H9 (cell line): ENCODE measurements around the gene YJU2. TPM values are rescaled to one million over a fixed set of nuclear protein-coding genes. Genes with fewer than 3 reads are reported as not detected.

Experiments used
- DNase-seq: peaks from one replicate; pipeline ENCODE4 v3.0.0-alpha.2; 2017
- H2AFZ ChIP-seq: one replicate; pipeline ENCODE4 v1.6.1; 2013; ENCODE audit warnings: mild to moderate bottlenecking, low read length, control low read depth, moderate library complexity
- H2AK5ac ChIP-seq: 2 replicates; pipeline ENCODE4 v1.6.1; 2013; ENCODE audit warnings: low read length, control low read depth, mixed read lengths; ENCODE audit not compliant: insufficient read length
- H2BK120ac ChIP-seq: one replicate; pipeline ENCODE4 v1.6.1; 2013; ENCODE audit warnings: low read depth, mild to moderate bottlenecking, low read length, control low read depth, inconsistent platforms; ENCODE audit not compliant: poor library complexity, severe bottlenecking
- H2BK12ac ChIP-seq: 2 replicates; pipeline ENCODE4 v1.6.1; 2013; ENCODE audit warnings: low read length, control low read depth, mixed read lengths, low read depth; ENCODE audit not compliant: insufficient read length
- H2BK15ac ChIP-seq: 2 replicates; pipeline ENCODE4 v1.6.1; 2013; ENCODE audit warnings: low read depth, low read length, control low read depth
- H2BK20ac ChIP-seq: one replicate; pipeline ENCODE4 v1.6.1; 2013; ENCODE audit warnings: low read depth, mild to moderate bottlenecking, low read length, control low read depth, inconsistent platforms; ENCODE audit not compliant: poor library complexity, severe bottlenecking
- H2BK5ac ChIP-seq: 2 replicates; pipeline ENCODE4 v1.6.1; 2013; ENCODE audit warnings: low read length, control low read depth, mixed read lengths; ENCODE audit not compliant: insufficient read length
- H3K14ac ChIP-seq: 2 replicates; pipeline ENCODE4 v1.6.1; 2013; ENCODE audit warnings: low read length, control low read depth; ENCODE audit not compliant: insufficient read depth
- H3K18ac ChIP-seq: 2 replicates; pipeline ENCODE4 v1.6.1; 2013; ENCODE audit warnings: low read depth, mild to moderate bottlenecking, mixed read lengths, low read length, control low read depth; ENCODE audit not compliant: insufficient read length
- H3K23ac ChIP-seq: 2 replicates; pipeline ENCODE4 v1.6.1; 2013; ENCODE audit warnings: low read length, control low read depth, mixed read lengths, low read depth; ENCODE audit not compliant: insufficient read length
- H3K23me2 ChIP-seq: 2 replicates; pipeline ENCODE4 v1.6.1; 2013; ENCODE audit warnings: low read depth, mild to moderate bottlenecking, mixed read lengths, low read length, control low read depth; ENCODE audit not compliant: insufficient read length, poor library complexity, severe bottlenecking
- H3K27ac ChIP-seq: 2 replicates; pipeline ENCODE4 v1.5.1; 2013; ENCODE audit warnings: low read length, control low read depth, mixed read lengths, low read depth; ENCODE audit not compliant: insufficient read length
- H3K27me3 ChIP-seq: 2 replicates; pipeline ENCODE4 v1.6.1; 2013; ENCODE audit warnings: low read length, control low read depth, inconsistent platforms; ENCODE audit not compliant: insufficient read depth
- H3K4ac ChIP-seq: 2 replicates; pipeline ENCODE4 v1.6.1; 2013; ENCODE audit warnings: low read depth, mild to moderate bottlenecking, control low read depth, inconsistent platforms, low read length, moderate library complexity
- H3K4me1 ChIP-seq: 2 replicates; pipeline ENCODE4 v1.6.1; 2013; ENCODE audit warnings: low read length, control low read depth, inconsistent platforms; ENCODE audit not compliant: insufficient read depth
- H3K4me2 ChIP-seq: 2 replicates; pipeline ENCODE4 v1.6.1; 2013; ENCODE audit warnings: low read length, control low read depth, mixed read lengths; ENCODE audit not compliant: insufficient read length, insufficient read depth
- H3K56ac ChIP-seq: 2 replicates; pipeline ENCODE4 v1.6.1; 2013; ENCODE audit warnings: low read depth, mild to moderate bottlenecking, mixed read lengths, low read length, control low read depth; ENCODE audit not compliant: insufficient read length
- H3K79me1 ChIP-seq: 2 replicates; pipeline ENCODE4 v1.6.1; 2013; ENCODE audit warnings: low read depth, mild to moderate bottlenecking, moderate library complexity, low read length, control low read depth, inconsistent platforms; ENCODE audit not compliant: insufficient read depth, poor library complexity, severe bottlenecking
- H3K79me2 ChIP-seq: 2 replicates; pipeline ENCODE4 v1.6.1; 2013; ENCODE audit warnings: low read length, control low read depth, inconsistent platforms; ENCODE audit not compliant: insufficient read depth
- H3K9ac ChIP-seq: 2 replicates; pipeline ENCODE4 v1.6.1; 2013; ENCODE audit warnings: low read length, control low read depth, mixed read lengths; ENCODE audit not compliant: insufficient read length; ENCODE audit errors: extremely low read depth
- H3K9me3 ChIP-seq: one replicate; pipeline ENCODE4 v1.6.1; 2013; ENCODE audit warnings: low read depth, low read length, inconsistent platforms; ENCODE audit not compliant: control insufficient read depth
- H3T11ph ChIP-seq: one replicate; pipeline ENCODE4 v1.6.1; 2013; ENCODE audit warnings: mild to moderate bottlenecking, low read length, control low read depth, inconsistent platforms
- H4K20me1 ChIP-seq: one replicate; pipeline ENCODE4 v1.6.1; 2013; ENCODE audit not compliant: control insufficient read depth, insufficient read length, insufficient read depth
- H4K5ac ChIP-seq: 2 replicates; pipeline ENCODE4 v1.6.1; 2013; ENCODE audit warnings: low read depth, mild to moderate bottlenecking, mixed read lengths, low read length, control low read depth; ENCODE audit not compliant: insufficient read length
- H4K8ac ChIP-seq: replicated peaks from 2 replicates; pipeline ENCODE4 v1.6.1; 2013; ENCODE audit warnings: low read length, control low read depth, mixed read lengths, low read depth; ENCODE audit not compliant: insufficient read length
- H4K91ac ChIP-seq: 2 replicates; pipeline ENCODE4 v1.6.1; 2013; ENCODE audit warnings: low read depth, mild to moderate bottlenecking, moderate library complexity, mixed read lengths, low read length, control low read depth; ENCODE audit not compliant: insufficient read length
- H3K27ac Mint-ChIP-seq, 3 experiments: 2 replicates in 2 of 3; 3 replicates in 1 of 3; pipeline ENCODE4 v1.8.0; 2020 to 2021; ENCODE audit warnings: mixed read lengths in 3 of 3, mild to moderate bottlenecking in 1 of 3, moderate library complexity in 1 of 3
- H3K27me3 Mint-ChIP-seq: 2 replicates; pipeline ENCODE4 v1.8.0; 2021; ENCODE audit warnings: low read depth, mild to moderate bottlenecking, moderate library complexity, mixed read lengths
- H3K36me3 Mint-ChIP-seq, 3 experiments: 2 replicates in 2 of 3; 3 replicates in 1 of 3; pipeline ENCODE4 v1.8.0; 2020 to 2021; ENCODE audit warnings: low read depth in 3 of 3, mixed read lengths in 3 of 3; ENCODE audit not compliant: insufficient read depth in 1 of 3
- H3K4me1 Mint-ChIP-seq, 2 experiments: 2 replicates each; pipeline ENCODE4 v1.8.0; 2020; ENCODE audit warnings: mixed read lengths in 2 of 2
- H3K4me3 Mint-ChIP-seq, 2 experiments: 2 replicates in 1 of 2; 3 replicates in 1 of 2; pipeline ENCODE4 v1.8.0; 2020 to 2021; ENCODE audit warnings: mild to moderate bottlenecking in 2 of 2, mixed read lengths in 2 of 2, moderate library complexity in 1 of 2
- H3K9me3 Mint-ChIP-seq, 2 experiments: 2 replicates in 1 of 2; 3 replicates in 1 of 2; pipeline ENCODE4 v1.8.0; 2020; ENCODE audit warnings: mild to moderate bottlenecking in 2 of 2, mixed read lengths in 2 of 2, moderate library complexity in 1 of 2
- WGBS: extraction: QIAGEN DNeasy Blood & Tissue Kit; methylation state at CpG from one replicate; pipeline ENCODE4 v1.1.7; 2013; ENCODE audit warnings: missing lambda C conversion rate, low lambda C conversion rate, mixed read lengths; ENCODE audit not compliant: insufficient read length; ENCODE audit errors: extremely low coverage; 5-methylcytosine and 5-hydroxymethylcytosine counted together
- total RNA-seq: library from RNA; stranded (reverse); gene quantifications from 2 replicates; pipeline ENCODE4 v1.2.1, GENCODE V29; 2021
- TF ChIP-seq, protein P1 (sequence below): fragments of 200-600 bp; sonication (generic); conservative IDR thresholded peaks from 3 replicates; pipeline ENCODE4 v1.8.0; 2021; ENCODE audit warnings: antibody characterized with exemption, mild to moderate bottlenecking

Gene YJU2
- total RNA-seq, 1 experiment from 2014 or later = 31.0 TPM

DNA sequence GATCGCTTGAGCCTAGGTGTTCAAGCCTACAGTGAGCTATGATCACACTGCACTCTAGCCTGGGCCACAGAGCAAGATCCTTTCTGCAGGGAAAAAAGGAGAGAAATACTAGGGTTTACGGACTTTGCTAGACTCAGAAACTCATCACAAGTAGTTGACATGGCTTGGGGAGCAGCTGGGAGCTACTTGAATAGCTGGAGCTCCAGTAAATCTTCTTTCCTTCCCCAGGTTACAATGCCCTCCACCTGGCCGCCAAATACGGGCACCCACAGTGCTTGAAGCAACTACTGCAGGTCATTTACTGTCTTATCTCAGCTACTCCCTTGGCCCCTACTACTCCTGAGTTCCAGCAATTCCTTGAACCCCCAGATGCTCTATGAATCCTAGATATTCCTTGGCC lies 45.1 kb upstream of the YJU2 start:
- no peak overlapping the region for H2BK5ac ChIP-seq
- peaks cover 49% of the 10 kb centered on the region for H3K27me3 Mint-ChIP-seq
- no peaks in the 10 kb centered on the region; a peak in 3 of 7 replicates for H3K36me3 Mint-ChIP-seq

More for the DNA sequence above, 45.1 kb upstream of the YJU2 start:
- no CpG with 5 or more reads among the region's 4 CpGs for WGBS
- Histone ChIP-seq H4K20me1 (no peaks in the 10 kb centered on the region), H3K18ac (no peak overlapping the region), H3T11ph (no peak overlapping the region), H2AFZ (no peak overlapping the region), H4K91ac (no peak overlapping the region), H3K27me3 (peaks cover 3% of the 10 kb centered on the region; the same call in 1 of the 2 replicates), H3K14ac (no peak overlapping the region), H3K27ac (no peak overlapping the region), H3K9ac (no peak overlapping the region), H2BK120ac (no peak overlapping the region), H4K5ac (no peak overlapping the region), H3K23me2 (no peaks in the 10 kb centered on the region), H2BK20ac (no peak overlapping the region), H3K79me1 (no peaks in the 10 kb centered on the region), H3K4ac (no peak overlapping the region), H2BK12ac (no peak overlapping the region), H3K56ac (no peak overlapping the region), H3K23ac (no peak overlapping the region), H4K8ac (no peak overlapping the region), H3K9me3 (no peaks in the 10 kb centered on the region), H3K4me1 (no peaks in the 10 kb centered on the region), H2AK5ac (no peak overlapping the region), H3K4me2 (no peak overlapping the region), H3K79me2 (no peaks in the 10 kb centered on the region), H2BK15ac (no peak overlapping the region)
- no peak overlapping the region for H3K27ac Mint-ChIP-seq
- H3K9me3 Mint-ChIP-seq = peaks cover 8 to 9% of the 10 kb centered on the region in 2 experiments; a peak in 3 of 5 replicates
- no peak for DNase-seq
- TF ChIP-seq, protein P1, sequence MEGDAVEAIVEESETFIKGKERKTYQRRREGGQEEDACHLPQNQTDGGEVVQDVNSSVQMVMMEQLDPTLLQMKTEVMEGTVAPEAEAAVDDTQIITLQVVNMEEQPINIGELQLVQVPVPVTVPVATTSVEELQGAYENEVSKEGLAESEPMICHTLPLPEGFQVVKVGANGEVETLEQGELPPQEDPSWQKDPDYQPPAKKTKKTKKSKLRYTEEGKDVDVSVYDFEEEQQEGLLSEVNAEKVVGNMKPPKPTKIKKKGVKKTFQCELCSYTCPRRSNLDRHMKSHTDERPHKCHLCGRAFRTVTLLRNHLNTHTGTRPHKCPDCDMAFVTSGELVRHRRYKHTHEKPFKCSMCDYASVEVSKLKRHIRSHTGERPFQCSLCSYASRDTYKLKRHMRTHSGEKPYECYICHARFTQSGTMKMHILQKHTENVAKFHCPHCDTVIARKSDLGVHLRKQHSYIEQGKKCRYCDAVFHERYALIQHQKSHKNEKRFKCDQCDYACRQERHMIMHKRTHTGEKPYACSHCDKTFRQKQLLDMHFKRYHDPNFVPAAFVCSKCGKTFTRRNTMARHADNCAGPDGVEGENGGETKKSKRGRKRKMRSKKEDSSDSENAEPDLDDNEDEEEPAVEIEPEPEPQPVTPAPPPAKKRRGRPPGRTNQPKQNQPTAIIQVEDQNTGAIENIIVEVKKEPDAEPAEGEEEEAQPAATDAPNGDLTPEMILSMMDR = no peak
- H3K4me1 Mint-ChIP-seq = peaks cover 7 to 18% of the 10 kb centered on the region in 2 experiments
- H3K4me3 Mint-ChIP-seq = no peak overlapping the region
